HG03558 (cell line): ENCODE results near the gene CCDC87.
"Not testable (repeated sequence)": the region's sequence is repeated elsewhere in the genome, so short reads cannot be mapped to it uniquely, and the experiment has no call there.

ENCODE experiments used
- ATAC-seq: cut with Tn5 transposase; IDR thresholded peaks from one replicate; pipeline ENCODE4 v1.9.1; 2021; ENCODE audit warnings: moderate number of reproducible peaks; ENCODE audit not compliant: unreplicated experiment; ENCODE audit errors: extremely low read depth

CCDC87 gene

GRCh38 chr11:66592457-66593302 is at the start of gene CCDC87, which contains the start of gene CCS:
TSS of gene CCDC87 (minus strand) at chr11:66593063. CDS start at chr11:66593015, 48 bp downstream.
TSS of gene CCS (plus strand) at chr11:66593185. CDS start at chr11:66593262, 77 bp downstream.
- peak; percentile 63 for ATAC-seq

GRCh38 chr11:66641834-66642233 is 49.0 kb upstream of the CCDC87 start:
- no peak for ATAC-seq

GRCh38 chr11:66639814-66640340 is 47.0 kb upstream of the CCDC87 start:
- not testable (repeated sequence) for ATAC-seq

GRCh38 chr11:66639066-66639813 is 46.4 kb upstream of the CCDC87 start:
- ATAC-seq: no peak

GRCh38 chr11:66638177-66639065 is 45.6 kb upstream of the CCDC87 start, which contains the start of gene RBM4:
TSS of gene RBM4 (plus strand) at chr11:66638703. CDS start at chr11:66639712, 1,009 bp downstream.
- peak; percentile 92 for ATAC-seq

GRCh38 chr11:66637557-66638176 is 44.8 kb upstream of the CCDC87 start:
- ATAC-seq: no peak

GRCh38 chr11:66636411-66636810 is 43.5 kb upstream of the CCDC87 start:
- ATAC-seq: no peak

GRCh38 chr11:66632952-66633351 is 40.1 kb upstream of the CCDC87 start:
- ATAC-seq: no peak

- no peak for ATAC-seq
Measured at GRCh38 chr11:66631883-66632282, 39.0 kb upstream of the CCDC87 start.

- no peak for ATAC-seq
Measured at GRCh38 chr11:66629356-66629755, 36.5 kb upstream of the CCDC87 start.

GRCh38 chr11:66628061-66628603 is 35.3 kb upstream of the CCDC87 start:
- no peak for ATAC-seq

- no peak for ATAC-seq
Measured at GRCh38 chr11:66626926-66627325, 34.1 kb upstream of the CCDC87 start.

- no peak for ATAC-seq
Measured at GRCh38 chr11:66626382-66626781, 33.5 kb upstream of the CCDC87 start.

GRCh38 chr11:66625752-66626149 is 32.9 kb upstream of the CCDC87 start:
- no peak for ATAC-seq

- no peak for ATAC-seq
Measured at GRCh38 chr11:66625041-66625751, 32.3 kb upstream of the CCDC87 start.

- ATAC-seq: no peak
Measured at GRCh38 chr11:66624450-66624849, 31.6 kb upstream of the CCDC87 start.

GRCh38 chr11:66619080-66619554 is 26.3 kb upstream of the CCDC87 start:
- no peak for ATAC-seq

- no peak for ATAC-seq
Measured at GRCh38 chr11:66617155-66617834, 24.4 kb upstream of the CCDC87 start.
